NCI-H748 (cell line): ENCODE measurements around the gene KYAT1.
"Not testable (repeated sequence)": the region's sequence is repeated elsewhere in the genome, so short reads cannot be mapped to it uniquely, and the experiment has no call there.

Experiments used
- DNase-seq: peaks from one replicate; lab custom pipeline; 2025; ENCODE audit not compliant: unreplicated experiment; lab: John Stamatoyannopoulos, UW

Gene KYAT1

DNA sequence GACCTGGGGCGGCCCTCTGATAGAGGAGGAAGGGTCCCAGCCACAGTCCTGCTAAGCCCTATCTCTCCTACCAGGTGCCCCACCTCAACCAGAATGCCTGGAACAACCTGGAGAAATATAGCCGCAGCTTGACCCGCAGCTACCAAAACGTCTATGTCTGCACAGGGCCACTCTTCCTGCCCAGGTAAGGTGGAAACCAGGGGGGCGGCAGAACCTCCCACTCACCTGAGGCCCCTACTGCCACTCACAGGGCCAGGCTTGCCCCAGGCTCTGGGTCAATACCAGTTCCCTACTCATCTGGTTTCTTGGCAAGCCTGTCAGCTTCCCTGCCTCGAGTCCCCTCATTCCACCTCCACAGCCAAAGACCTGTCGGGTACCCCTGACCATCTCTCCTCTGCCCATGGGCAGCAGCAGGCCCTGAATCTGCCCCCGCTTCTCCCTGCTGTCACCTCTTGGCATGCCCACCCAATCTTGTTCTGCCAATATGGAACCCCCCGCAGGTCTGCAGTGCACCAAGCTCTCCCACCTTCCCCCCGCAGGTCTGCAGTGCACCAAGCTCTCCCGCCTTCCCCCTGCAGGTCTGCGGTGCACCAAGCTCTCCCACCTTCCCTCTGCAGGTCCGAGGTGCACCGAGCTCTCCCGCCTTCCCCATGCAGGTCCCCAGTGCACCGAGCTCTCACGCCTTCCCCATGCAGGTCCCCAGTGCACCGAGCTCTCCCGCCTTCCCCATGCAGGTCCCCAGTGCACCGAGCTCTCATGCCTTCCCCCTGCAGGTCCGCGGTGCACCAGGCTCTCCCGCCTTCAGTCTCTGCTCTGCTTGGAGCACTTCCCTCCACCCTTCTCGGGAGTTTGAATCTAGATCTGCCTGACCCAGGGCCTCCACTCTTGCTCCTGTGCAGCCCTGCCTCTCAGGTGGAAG is 60.8 kb downstream of the KYAT1 start:
- DNase-seq = no peak

DNA sequence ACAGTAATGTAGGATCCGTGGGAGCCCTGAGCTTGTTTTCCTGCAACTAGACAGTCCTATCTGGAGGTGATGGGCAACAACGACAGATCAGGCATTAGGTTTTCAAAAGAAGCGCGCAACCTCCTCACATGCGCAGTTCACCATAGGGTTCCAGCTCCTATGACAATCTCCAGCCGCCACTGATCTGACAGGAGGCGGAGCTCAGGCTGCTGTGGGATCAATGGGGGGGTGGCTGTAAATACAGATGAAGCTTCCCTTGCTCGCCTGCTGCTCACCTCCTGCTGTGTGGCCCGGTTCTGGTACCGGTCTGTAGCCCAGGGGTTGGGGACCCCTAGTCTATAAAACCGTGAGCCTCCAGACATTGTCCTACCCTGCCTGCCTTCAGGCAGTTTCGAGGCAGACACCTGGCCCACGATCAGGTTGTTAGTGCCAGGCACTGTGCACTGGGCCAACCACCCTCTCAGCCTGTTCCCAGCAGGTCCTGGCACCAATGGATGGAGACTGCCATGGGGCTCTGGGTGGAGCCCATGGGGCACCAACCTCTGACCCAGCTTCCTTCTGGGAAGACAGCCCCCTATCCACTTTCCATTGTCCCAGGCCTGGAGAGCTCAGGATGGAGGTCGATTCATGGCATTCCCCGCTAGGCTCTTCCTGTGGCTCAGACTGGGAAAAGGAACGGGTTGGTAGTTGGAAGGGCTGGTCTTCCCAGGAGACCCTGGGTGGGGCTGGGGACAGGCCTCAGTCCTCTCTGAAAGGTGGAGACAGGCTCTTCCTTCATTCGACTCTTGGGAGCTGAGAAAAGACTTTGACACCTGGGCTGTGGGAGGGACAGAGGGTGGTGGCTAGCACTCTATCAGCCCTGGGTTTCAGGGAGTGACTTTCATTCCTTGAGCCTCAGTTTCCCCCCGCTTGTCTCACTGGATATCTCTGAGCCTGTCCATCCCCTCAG is 61.8 kb downstream of the KYAT1 start:
- peak; percentile 78 for DNase-seq

DNA sequence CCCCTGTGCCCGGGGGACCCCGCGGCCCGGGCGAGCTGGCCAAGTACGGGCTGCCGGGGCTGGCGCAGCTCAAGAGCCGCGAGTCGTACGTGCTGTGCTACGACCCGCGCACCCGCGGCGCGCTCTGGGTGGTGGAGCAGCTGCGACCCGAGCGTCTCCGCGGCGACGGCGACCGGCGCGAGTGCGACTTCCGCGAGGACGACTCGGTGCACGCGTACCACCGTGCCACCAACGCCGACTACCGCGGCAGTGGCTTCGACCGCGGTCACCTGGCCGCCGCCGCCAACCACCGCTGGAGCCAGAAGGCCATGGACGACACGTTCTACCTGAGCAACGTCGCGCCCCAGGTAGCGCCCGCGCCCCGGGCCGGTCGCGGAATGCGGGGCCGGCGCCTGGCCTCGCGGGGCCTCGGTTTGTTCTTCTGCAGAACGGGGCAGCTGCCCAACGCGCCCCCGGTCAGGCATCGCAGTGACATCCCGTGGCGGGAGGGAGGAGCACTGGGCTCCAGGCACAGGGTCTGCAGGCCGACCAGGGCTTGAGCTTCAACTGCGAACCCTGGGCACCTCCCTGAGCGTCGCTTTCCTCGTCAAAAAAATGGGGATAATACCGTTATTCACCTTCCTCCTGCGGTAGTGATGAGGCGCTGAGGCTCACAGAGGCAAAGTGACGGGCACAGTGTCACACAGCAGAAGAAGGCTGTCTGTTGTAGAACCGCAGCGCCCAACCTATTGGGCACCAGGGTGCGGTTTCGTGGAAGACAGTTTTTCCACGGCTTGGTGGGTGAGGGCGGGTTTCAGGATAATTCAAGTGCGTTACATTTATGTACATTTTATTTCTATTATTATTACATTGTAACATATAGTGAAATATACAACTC is 62.7 kb downstream of the KYAT1 start:
- peak; percentile 63 for DNase-seq

DNA sequence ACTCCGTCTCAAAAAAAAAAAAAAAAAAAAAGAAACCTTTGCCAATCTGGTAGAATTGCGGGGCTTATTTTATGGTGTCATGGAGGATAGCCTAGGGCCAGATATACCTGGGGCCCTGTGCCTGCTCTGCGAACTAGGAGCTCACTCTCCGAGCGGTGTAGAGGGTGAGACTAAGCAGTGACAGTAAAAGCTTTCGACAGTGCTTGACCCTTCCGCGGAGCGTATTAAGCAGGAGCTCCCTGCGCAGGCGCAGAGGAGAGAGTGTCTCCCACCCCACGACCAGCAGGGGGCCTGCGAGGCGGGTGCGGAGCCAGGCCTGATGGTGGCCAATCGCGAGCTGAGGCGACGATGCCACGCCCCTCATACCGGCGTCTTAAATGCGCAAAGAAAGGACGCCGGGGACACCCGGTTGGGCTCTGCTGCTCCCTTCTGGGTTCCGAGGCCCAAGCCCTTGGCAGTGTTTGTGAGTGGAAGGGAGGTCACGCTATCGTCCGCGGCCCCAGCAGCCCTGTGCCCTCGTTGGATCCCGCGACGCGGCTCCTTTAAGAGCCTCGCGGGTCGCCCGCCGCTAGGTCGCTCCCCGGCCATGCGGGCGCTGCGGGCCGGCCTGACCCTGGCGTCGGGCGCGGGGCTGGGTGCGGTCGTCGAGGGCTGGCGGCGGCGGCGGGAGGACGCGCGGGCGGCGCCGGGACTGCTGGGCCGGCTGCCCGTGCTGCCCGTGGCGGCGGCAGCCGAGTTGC is 63.5 kb downstream of the KYAT1 start, which contains the start of gene ENDOG:
Gene ENDOG (plus strand): TSS at position 402 of the 740 bp plus-strand sequence. CDS start 185 bp downstream, at position 587.
- peak; percentile 99 for DNase-seq

DNA sequence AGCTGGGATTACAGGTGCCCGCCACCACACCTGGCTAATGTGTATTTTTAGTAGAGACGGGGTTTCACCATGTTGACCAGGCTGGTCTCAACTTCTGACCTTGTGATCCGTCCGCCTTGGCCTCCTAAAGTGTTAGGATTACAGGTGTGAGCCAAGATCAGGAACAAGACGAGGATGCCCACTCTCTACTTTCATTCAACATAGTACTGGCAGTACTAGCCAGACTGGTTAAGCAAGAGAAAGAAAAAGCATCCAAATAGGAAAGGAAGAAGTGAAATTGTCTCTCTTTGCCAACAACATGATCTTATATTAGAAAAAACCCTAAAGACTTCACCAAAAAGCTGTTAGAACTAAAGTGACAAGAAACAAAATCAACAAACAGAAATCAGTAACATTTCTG is 70.9 kb downstream of the KYAT1 start:
- no peak for DNase-seq

DNA sequence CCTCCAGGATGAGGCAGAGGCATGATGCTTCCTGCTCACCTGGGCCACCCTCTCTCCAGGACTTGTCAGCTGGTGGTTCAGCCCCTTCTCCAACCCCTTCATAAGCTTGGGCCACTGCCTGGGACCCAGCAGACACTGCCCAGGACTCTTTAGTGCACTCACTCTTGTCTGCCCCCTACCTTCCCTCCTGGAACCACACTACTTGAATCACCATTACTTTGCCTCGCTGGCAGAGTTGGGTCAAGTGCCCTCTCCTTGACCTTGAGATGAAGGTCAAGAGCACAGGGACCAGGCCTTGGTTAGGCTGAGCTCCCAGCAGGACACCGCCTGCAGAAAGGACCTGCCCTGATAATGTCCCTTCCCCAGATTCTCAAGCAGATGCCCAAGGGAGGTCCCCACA is 71.9 kb downstream of the KYAT1 start:
- no peak for DNase-seq

DNA sequence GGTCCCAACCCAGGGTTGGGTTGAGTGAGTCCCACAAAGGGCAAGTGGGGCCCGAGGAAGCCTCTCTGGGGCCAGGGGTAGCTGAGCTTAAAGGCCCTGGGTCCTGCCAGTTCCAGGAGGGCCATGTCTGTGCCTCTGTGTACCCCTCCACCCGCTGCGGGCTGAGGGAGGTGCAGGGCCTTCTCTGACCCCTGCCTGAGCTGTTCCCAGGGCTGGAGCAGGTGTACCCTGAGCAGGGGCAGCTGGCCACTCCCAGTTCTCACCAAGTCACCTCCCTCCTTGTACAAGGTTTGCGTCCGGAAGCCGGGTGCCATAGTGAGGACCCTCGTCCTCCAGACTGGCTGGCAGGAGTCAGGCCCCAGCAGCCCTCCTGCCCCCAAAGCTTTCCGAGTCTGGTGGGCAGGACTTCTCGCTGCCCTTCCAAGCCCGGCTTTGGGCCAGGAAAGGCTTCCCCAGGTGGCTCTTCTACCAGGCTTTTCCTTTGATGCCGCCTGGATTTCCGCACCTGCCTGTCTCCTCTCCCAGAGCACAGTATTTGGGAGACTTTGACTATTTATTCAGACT is 72.6 kb downstream of the KYAT1 start:
- no peak for DNase-seq

DNA sequence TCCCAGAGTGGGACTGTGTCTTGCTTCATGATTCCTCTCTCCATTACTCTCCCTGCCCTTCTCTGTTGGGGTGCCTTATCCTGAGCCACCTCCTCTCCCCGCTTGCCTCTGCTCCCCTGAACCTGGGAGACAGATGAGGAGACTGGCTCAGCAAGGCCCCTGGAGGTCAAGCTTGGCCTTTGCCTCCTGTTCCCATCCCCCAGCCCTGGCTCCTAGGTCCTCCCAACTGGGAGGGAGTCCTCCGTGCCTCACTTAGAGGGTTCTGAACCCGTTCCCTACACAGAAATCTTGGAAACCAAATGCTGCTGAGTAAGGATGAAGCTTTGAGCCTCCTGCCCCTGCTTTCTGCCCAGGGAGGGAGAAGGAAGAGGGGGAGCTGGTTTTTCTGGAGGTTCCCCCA is 73.2 kb downstream of the KYAT1 start:
- DNase-seq = no peak

DNA sequence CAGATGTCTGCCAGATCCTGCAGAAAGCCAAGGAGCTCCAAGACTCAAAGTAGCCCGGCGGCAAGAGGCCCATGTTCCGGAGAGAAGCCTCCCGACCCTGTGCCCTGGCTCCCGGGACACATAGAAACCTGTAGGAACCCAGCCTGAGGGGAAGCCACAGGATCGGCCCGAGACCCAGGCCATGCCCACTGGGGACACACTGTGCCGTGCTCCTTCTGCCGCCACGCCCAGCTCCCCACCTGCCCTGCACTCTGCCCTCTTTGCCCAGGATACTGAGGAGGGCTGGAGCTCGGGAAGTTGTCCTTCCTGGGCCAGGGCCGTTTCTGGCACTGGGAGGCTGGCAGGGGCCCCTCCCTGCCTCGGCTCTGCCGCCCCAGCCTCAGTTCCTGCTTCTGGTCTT is 73.9 kb downstream of the KYAT1 start:
- DNase-seq = no peak

DNA sequence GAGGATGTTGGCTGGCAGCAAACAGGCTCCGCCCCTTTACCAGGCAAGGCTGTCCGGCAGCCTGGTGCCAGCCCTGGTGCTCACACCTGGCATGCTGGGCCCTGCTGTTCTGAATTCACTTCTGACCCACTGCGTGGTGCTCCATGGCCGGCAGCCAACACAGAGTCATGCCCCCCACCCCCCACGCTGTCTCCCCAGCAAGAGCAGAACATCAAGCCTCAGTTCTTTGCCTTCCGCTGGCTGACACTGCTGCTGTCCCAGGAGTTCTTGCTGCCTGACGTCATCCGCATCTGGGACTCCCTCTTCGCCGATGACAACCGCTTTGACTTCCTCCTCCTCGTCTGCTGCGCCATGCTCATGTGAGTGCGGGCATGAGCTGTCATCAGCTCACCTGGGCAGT is 76.1 kb downstream of the KYAT1 start:
- DNase-seq = no peak

DNA sequence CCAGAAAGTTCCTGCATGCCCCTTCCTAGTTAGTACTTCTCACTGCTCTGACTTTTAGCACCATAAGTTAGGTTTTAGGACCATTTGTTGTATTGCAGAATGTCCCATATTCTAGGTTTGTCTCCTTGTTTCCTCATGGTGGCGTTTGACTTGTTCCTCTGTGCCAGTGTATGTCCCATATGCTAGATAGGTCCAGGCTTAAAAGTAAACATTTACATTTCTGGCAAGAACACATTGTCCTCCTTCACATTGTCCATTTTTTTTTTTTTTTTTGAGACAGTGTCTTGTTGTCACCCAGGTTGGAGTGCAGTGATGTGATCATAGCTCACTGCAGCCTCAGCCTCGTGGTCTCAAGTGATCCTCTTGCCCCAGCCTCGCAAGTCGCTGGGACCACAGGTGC is 79.3 kb downstream of the KYAT1 start:
- no peak for DNase-seq

DNA sequence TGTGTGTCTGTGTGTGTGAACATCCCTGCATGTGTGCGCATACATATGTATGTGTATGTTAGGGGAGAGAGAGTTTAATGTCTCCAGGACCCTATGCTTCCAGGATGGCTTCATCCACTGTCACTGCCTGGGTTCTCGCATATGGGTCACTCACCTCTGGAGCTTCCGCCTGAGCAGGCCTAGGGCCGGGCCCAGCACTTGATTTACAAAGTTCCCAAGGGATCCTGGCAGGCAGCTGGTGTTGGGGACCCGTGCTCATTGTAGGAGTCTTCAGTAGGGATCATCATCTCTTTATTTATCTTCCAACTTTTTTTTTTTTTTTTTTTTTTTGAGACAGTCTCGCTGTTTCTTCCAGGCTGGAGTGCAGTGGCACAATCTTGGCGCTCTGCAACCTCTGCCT is 81.7 kb downstream of the KYAT1 start:
- DNase-seq = no peak

DNA sequence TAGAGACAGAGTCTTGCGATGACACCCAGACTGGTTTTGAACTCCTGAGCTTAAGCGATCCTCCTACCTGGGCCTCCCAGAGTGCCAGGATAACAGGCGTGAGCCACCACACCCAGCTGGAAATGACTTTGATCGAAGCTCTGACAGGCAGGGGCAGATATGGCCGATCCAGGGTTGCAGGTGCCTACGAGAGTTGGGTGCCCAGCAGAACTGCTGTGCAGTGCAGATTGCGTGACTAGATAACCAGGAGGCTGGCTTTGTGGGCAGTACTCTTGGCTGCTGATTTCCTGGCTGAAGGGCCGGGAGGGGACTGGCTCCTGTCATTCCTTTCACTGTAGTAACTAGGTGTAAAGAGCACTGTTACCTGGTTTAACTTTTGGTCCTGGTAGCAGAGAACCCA is 82.9 kb downstream of the KYAT1 start:
- no peak for DNase-seq

DNA sequence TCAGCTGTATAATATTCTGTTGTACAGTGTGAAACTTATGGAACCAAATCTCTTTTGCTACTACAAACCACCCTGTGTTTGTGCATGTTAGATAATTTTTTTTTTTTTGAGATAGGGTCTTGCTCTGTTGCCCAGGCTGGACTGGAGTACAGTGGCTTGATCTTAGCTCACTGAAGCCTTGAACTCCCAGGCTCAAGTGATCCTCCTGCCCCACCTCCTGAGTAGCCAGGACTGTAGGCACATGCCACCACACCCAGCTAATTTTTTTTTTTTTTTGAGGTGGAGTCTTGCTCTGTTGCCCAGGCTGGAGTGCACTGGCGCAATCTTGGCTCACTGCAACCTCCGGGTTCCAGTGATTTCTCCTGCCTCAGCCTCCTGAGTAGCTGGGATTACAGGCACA is 86.8 kb downstream of the KYAT1 start:
- DNase-seq = not testable (repeated sequence)

DNA sequence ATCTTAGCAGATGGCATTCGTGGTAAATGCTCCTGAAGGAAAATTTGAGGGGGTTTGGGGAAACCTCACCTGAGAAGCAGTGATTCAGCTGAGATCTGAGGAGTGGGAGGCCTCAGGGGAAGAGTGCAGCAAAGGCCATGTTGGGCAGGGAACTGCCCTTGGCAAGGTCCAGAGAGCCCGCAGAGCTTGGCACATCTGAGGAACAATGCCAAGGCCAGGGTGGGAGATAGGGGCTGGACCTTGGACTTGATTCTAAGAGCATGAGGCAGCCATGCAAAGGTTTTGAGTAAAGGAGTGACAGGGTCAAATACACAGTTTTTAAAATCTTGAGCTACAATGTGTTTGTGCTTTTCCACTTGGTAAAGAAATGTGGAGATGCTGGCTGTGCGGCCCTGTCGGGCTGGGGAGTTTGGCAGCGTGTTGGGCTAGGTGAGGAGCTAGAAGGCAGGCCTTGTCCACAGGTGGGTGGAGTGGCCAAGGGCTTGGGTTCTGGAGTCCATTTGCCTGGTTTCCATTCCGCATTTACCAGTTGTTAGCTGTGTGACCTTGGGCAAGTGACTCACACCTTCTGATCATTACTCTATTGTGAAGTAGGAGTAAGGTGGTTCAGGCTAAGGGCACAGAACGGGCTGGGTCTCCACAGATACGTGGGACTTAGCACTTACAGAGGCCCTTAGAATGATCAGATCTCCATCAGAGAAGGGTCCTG is 88.6 kb downstream of the KYAT1 start:
- no peak for DNase-seq

DNA sequence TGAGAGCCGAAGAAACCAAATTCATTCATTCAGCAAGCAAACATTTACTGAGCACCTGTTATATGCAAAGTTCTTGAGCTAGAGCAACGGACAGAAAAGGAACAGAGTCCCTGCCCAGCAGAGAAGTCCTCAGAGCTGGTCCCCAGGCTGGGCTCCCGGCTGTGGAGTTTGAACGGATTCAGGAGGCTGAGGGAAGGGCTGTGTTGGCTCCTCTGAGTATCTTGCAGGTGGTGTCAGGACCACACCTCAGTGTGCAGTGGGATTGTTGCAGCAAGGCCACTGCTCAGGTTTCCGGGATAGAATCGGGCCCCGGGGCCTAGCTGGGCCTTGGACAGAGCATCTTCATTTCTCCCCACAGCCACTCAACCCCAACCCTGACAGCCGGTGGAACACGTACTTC is 89.6 kb downstream of the KYAT1 start:
- DNase-seq = no peak

DNA sequence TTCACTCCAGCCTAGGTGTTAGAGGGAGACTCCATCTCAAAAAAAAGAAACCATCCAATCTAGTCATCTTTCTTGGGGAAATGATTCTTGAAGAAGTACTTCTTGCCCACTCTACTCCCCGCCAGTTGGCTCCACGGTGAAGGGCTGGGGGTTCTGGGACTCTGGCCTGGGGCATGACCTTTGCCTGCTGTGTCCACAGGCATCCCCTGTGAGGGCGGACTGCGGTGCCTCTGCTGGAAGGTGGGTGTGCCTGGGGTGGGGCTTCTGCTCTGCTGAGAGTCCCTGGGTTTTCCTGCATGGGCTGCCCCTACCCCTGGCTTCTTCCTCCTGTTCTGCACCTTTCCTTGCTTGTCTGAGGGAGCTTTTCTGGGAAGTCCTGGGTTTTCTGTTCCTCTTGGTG is 91.2 kb downstream of the KYAT1 start:
- DNase-seq = no peak

DNA sequence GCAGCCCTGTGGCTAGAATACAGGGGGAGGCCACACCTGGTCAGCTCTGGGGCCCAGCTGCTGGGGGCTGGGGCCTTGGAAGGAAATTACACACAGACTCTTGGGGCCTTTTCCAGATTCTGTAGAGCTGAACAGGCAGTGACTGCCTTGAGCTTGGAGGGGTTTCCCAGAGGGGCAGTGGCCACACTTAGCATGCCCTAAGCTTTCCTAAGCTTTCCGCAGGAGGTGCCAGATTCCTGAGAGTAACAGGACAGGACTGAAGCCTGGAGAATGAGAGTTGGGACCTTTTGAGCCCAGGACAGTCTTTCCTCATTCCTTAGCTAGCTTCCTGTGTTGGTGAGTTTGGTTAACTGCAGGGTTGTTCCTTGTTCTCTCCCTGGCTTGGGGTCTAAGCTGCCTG is 93.3 kb downstream of the KYAT1 start:
- no peak for DNase-seq

DNA sequence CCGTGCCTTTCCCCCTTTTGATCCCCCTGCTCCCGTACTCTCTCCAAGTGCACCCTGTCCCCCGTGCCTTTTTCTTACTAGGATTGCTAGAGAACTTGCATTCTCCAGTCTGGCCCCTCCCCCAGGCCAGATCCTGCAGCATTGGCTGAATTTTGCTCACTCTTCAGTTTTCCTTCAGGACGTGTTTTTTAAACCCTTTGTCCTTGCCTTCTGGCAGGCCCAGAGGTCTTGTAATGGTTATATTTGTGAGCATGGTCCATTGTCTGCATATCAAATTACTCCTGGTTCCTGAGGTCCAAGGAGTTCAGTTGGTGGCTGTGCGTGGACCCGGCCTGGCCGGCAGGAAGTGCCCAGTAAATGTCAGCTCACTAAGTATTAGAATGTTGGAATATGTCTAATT is 94.1 kb downstream of the KYAT1 start:
- DNase-seq = peak; percentile 34
